ENCODE data around the gene CBARP.
A peak's percentile ranks its signal among the peaks of the same experiment; 100 is the strongest.

The CBARP gene

GRCh38 chr19:1274852-1275259 lies 37.1 kb upstream of the CBARP start:
- no peak for DNase-seq

- no peak for DNase-seq
Observed at GRCh38 chr19:1274081-1274851, 36.5 kb upstream of the CBARP start.

GRCh38 chr19:1273263-1274041 lies 35.6 kb upstream of the CBARP start:
- DNase-seq: peak; percentile 58

- DNase-seq: peak; percentile 27
Observed at GRCh38 chr19:1272423-1273262, 34.8 kb upstream of the CBARP start.

- no peak for DNase-seq
Observed at GRCh38 chr19:1271528-1272422, 34.0 kb upstream of the CBARP start.

DNA sequence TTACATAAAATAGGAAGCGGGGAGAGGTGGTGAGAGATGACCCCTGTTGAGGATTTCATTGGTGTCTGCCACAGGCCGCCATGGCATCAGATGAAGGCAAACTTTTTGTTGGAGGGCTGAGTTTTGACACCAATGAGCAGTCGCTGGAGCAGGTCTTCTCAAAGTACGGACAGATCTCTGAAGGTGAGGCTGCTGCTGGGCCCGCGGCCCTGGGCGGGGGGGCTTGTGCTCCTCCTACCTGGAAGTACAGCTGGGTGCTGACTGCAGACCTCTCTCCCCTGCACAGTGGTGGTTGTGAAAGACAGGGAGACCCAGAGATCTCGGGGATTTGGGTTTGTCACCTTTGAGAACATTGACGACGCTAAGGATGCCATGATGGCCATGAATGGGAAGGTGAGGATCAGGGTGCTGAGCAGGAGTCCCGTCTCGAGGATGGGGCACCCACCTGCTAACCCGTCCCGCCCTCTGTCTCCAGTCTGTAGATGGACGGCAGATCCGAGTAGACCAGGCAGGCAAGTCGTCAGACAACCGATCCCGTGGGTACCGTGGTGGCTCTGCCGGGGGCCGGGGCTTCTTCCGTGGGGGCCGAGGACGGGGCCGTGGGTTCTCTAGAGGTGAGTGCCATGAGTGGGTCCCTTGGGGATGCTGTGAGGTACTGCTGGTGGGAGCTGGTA lies 33.2 kb upstream of the CBARP start:
- DNase-seq: no peak

DNA sequence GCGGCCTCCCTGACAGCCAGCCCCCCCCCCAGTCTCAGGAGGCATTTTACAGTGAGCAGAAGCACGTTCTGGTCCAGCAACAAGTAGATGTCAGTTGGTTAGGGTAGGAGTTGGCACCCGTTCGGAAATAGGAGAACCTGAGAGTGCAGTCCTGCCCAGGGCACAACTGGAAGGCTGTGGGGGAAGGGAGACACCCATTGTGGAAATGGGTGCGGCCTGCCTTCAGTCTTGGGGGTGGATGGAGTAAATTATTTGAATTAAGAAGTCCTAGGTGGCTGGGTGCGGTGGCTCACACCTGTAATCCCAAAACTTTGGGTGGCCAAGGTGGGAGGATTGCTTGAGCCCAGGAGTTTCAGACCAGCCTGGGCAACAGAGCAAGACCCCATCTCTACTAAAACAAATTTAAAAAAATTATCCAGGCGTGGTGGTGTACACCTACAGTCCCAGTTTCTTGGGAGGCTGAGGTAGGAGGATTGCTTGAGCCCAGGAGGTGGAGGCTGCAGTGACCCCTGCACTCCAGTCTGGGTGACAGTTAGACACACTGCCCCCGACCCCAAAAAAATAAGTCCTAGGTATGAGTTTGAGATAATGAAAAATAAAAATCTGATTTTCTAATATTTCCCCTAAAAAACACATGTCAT lies 32.5 kb upstream of the CBARP start:
- peak; percentile 34 for DNase-seq

DNA sequence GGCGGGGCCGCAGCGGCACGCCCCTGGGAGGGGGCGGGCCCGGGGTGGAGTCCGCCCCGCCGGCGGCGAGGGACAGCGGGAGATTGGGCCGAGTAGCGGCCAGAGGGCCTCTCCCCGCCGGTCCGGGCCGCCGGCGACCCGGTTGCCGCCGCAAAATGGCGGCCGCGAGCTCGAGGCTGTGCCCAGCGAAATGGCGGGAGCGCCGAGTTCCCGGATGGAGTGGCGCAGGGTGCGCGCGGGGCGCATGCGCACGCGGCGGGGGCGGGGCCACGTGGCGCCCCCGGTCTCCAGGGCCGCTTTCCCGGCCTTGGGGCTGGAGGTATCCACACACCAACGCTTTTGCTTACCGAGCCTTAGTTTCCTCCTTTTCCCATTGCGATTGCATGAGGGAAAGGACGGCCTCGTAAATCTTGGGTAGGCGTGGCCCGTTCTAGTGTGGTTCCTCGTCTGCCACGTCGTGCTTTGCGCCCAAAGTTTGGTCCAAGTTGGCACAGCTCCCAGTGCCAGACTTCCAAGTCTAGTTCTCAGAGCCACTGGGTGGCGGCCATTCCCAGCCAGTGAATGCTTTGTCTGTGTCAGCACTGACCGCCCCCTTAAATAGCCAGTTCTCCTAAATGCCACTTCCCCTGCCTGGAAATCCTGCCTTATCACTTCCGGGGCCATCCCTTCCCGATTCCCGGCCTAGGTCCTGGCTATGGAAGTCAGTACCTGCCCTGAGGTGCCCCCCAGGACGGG lies 31.8 kb upstream of the CBARP start:
- peak; percentile 87 for DNase-seq

- DNase-seq: peak; percentile 100
Observed at GRCh38 chr19:1269065-1269477, 31.3 kb upstream of the CBARP start, which contains the start of gene CIRBP. CIRBP (plus strand) TSS chr19:1269332; CDS start chr19:1270934, 1,602 bp downstream.

DNA sequence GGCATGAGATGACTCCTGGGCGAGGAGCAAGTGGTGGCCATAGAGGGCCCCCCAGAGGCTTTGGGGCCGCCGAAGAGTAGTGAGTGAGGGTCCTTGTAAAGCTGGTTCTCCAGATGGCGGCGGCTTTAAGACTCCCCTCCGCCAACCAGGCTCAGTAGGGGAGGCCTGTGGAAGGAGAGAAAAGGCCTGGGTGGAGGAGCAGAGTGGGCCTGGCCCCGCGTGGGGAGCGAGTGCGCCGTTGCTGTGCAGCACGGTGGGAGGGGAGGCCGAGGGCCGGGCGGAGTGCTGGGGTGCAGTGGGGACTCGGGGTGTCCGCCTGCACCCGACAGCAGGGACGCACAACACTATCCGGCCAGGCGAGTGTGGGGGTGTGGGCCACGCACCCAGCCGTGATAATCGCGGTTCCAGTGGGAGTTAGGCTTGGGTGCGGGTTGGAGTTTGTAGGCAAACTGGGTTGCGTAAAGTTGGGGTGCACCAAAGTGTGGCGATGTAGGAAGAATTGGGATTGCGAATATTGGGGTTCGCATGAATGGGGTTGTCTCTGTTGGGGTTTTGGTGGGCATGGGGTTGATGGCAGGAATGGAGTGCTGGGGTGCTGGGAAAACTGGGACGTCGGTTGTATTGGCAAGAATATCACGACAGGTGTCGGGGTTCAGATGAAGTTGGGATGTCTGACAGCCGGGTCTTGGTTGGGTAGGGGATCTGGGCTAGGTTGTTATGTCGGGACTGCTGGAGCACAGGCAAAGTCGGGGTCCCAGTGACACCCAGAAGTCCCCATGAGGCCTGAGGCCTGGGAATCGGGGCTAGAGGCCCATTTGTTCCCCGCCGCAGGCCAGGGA lies 30.6 kb upstream of the CBARP start:
- no peak for DNase-seq

DNA sequence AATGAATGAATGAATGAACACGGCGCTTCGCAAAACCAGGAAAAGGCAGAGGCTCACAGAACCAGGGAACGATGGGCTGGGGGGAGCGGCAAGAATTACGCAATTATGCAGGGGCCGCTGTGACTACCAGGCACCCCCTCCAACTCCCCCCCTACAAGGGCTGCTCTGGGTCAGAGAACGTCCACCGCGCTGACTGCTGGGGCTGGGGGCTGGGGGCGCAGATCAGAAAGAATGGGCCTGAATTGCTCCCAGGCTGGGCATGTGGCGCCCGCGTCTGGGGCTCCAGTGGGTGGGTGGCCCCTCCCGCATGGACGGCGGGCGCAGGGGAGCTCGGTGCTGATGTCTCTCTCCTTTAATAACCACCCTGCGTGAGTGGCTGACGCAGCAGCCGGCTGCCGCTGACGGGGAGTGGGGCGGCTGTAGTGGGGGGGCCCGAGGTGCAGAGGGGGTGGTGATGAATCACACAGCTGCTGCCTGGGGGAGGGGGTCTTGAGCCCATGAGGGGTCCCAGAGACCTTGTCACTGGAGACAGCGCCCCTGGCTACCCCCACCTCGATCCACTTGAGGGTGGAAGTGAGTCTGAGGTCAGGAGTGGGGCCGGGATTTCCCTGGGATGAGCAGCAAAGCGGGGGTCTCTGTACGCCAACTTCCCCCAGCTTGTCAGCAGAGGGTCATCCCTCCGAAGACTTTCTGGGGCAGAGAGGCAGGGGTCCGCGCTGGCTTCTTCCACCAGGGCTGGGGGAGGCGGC lies 29.8 kb upstream of the CBARP start:
- DNase-seq: no peak

- DNase-seq: peak; percentile 62
Observed at GRCh38 chr19:1266916-1267476, 29.2 kb upstream of the CBARP start.

DNA sequence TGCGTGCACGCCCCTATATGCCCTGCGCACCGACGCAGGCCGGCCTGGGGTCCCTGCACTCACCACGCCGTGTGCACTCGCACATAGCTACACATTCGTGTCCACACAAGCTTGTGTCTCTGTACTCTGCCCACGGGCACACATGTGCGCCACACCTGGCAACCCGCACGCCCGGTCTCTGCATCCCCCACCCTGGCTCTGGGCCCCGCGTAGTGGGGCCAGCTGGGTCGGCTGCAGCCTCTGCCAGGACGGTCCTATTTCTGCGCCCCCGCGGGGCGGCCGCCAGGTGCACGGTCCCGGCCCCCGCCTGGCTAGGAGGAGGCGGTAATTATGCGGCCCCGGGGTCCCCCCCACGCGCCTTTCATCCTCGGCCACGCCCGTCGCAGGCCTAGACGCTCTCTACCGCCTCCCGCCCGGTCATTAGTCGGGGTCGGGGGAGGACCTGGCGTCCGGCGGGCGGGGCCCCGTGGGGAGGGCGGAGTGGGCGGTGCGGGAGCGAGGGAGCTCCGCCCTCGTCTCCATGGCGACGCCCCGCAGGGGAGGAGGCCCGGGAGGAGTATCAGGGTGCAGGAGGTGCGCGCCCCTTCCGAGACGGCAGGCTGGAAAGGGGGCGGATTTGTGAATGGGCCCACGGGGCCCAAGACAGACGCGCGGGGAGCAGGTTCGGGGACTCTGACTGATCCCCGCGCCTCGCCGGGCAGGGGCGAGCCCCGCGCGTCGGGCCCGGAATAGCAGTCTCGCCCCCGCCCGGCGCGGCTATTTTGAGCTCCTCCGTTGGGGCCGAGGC lies 28.5 kb upstream of the CBARP start:
- DNase-seq: peak; percentile 82

DNA sequence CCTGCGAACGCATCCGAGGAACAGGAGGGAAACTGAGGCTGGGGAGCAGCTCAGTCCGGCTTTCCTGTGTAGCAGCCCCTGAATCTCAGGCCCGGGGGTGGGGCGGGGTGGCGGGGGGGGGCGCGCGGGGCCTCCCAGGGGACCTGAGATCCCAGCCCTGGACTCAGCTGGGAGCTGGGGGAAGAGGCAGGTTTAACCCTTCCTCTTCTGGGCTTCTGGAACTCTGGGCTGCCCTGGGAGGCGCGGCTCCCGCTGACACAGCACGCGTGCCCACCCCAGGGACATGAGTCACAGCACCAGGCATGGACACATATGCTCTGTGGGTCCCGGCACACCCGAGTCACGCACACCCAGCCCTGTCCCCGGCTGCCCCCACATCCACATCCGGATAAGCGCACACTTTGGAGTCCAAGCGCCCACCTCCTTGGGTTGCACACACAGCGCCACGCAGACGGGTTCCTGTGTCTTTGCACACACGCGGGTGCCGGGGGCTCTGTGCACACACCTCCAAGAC lies 27.9 kb upstream of the CBARP start:
- DNase-seq: peak; percentile 75

DNA sequence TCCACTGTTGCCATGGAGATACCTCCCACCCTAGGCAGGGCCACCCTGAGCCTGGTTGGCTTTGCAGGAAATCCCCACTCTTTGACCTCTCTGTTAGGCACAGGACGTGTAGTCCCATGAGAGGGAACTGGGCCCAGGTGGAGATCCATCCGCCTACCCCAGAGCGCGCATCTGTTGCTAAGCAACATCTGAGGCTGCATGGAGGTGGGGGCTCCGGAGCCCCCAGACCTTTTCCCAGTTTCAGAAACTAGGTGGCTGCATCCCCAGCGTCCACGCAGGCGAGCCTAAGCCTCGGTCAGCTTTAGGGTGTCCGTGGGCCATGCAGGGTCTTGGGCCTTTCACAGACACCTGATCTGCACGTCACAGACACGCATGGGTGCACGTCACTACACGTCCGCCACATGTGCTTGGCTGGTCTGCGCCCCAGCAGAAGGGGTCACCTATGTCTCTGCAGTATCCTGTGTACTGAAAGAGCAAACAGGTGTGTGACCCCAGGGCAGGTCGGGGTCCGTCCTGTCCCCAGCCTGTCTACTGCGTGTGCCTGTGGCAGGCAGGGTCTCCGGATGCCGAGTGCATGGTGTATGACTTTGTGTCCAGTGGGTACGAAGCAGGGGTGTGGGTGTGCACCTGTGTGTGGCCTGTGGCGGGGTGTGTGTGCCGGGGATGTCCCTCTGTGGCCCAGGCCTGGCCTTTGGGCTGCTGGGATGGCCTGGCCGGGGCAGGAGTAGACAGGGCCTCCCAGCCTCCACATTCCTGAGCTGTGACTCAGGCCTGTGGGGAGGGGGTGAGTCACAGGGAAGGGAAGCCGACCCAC lies 27.2 kb upstream of the CBARP start:
- no peak for DNase-seq

DNA sequence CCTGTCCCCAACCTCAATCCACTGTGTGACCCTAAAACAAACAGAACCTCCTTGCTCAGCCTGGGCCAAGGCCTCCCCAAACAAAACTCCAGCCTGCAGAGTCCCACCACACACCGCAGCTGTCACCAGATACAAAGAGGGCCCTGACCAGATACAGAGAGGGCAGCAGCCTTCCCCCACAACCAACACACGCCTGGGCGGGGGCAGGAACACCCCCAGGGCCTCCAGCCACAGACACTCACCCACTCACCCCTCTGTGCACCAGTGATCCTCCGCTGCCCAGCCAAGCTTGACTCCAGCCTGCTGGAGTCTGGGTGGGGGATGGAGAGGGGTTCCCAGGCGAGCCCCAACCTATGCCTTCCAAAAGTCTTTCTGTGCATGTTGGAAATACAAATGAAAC lies 25.4 kb upstream of the CBARP start:
- no peak for DNase-seq
